Measurements from ENCODE around the gene ABCA2.

DNA sequence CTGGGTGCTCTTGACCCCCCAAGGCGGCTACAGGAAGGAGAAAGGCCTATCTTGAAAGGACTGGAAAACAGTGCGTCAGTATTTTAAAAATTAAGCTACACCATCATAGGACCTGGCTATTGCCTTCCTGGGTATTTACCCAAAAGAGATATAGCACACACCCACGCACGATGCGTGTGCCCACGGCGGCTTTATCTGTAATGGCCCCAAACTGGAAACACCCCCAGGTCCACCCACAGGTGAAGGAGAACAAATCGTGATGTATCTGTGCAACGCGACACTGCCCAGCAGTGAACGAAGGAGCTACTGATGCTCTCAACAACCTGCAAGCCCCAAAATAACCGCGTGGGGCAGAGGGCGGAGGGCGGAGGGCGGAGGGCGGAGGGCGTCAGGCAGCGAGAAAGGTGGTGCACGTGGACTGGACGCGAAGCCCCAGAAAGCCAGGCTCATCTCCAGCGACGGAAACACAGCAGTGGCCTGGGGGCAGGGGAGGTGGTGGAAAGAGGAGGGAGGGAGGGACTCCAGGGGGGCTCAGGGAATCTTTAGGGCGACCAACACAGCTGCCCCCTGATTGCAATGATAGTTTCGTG is 63.1 kb downstream of the ABCA2 start:
- TF ChIP-seq, protein P1, sequence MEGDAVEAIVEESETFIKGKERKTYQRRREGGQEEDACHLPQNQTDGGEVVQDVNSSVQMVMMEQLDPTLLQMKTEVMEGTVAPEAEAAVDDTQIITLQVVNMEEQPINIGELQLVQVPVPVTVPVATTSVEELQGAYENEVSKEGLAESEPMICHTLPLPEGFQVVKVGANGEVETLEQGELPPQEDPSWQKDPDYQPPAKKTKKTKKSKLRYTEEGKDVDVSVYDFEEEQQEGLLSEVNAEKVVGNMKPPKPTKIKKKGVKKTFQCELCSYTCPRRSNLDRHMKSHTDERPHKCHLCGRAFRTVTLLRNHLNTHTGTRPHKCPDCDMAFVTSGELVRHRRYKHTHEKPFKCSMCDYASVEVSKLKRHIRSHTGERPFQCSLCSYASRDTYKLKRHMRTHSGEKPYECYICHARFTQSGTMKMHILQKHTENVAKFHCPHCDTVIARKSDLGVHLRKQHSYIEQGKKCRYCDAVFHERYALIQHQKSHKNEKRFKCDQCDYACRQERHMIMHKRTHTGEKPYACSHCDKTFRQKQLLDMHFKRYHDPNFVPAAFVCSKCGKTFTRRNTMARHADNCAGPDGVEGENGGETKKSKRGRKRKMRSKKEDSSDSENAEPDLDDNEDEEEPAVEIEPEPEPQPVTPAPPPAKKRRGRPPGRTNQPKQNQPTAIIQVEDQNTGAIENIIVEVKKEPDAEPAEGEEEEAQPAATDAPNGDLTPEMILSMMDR (IDR thresholded peaks at IDR 0.05) = no peak
- no peak for TF ChIP-seq POLR2A (IDR thresholded peaks at IDR 0.05)
- TF ChIP-seq POLR2AphosphoS5 (IDR thresholded peaks at IDR 0.05) = no peak
- no peak for TF ChIP-seq EP300 (IDR thresholded peaks at IDR 0.05)
